ENCODE measurements around the gene LGALS9.
"Not testable (repeated sequence)": the region's sequence is repeated elsewhere in the genome, so short reads cannot be mapped to it uniquely, and the experiment has no call there.

GRCh38 chr17:27653449-27653971 lies 22.5 kb downstream of the LGALS9 start:
- TF ChIP-seq CTCF (IDR thresholded peaks at IDR 0.05); POLR2AphosphoS5 (IDR thresholded peaks at IDR 0.05; ENCODE audit: low read depth, low read length); REST (IDR thresholded peaks at IDR 0.05; ENCODE audit: insufficient read depth in 1 of 2, low read depth in 2 of 2, low read length in 1 of 2): not testable (repeated sequence)

All from Panc1 (cell line).